ENCODE data around the gene PHLDB2. TPM values are rescaled to one million over a fixed set of nuclear protein-coding genes. Genes with fewer than 3 reads are reported as not detected.

PHLDB2 gene
- total RNA-seq, 1 experiment from 2014 or later, result 143 TPM

- H3K4me2 ChIP-seq (ENCODE audit: low read length), result peak overlapping the region; percentile 38; the same call in 1 of the 2 replicates
- ChIA-PET RAD21 (ENCODE audit: low non-redundant PET in 1 of 2, low total read pairs in 2 of 2, uncharacterized antibody in 2 of 2, unreplicated experiment in 2 of 2) (no interaction called here), POLR2A (interaction anchor here (0.9 to 2.2 kb wide), 6 partner anchors 9 to 69 kb away, joined by 3 to 12 read pairs (median 8); partner anchors contain the start of gene ABHD10), CTCF (interaction anchor here (1.1 to 1.3 kb wide), 2 partner anchors 16 to 49 kb away, joined by 3 to 5 read pairs; partner anchors contain the start of gene ABHD10)
- peak overlapping the region; percentile 96 for H3K27ac ChIP-seq (ENCODE audit: low read depth, low read length)
- BruUV-seq (replicated peaks), result no TSS peak
- no peak overlapping the region for H2AFZ ChIP-seq (ENCODE audit: low read depth, low read length, poor library complexity, severe bottlenecking)
- ATAC-seq (peak; percentile 57), DNase-seq (ENCODE audit: low read depth, low spot score) (no peak)
- H3K9ac ChIP-seq (ENCODE audit: low read length), result peak overlapping the region; percentile 41
- H3K9me2 ChIP-seq (ENCODE audit: insufficient read depth), result no peaks in the 10 kb centered on the region
- peaks cover 93% of the 10 kb centered on the region for H3K79me2 ChIP-seq (ENCODE audit: insufficient read depth, low read length)
- H3K27me3 ChIP-seq (ENCODE audit: insufficient read depth, low read length), result no peaks in the 10 kb centered on the region
- H3K9me3 ChIP-seq (ENCODE audit: control insufficient read depth in 1 of 2, insufficient read depth in 1 of 2, low read depth in 1 of 2, low read length in 2 of 2), result no peaks in the 10 kb centered on the region
- no peaks in the 10 kb centered on the region for H4K20me1 ChIP-seq (ENCODE audit: insufficient read depth)
- TF ChIP-seq MAX (IDR thresholded peaks at IDR 0.05) (no peak), CBX3 (IDR thresholded peaks at IDR 0.05; ENCODE audit: low read depth) (no peak), ELF1 (IDR thresholded peaks at IDR 0.05; ENCODE audit: borderline replicate concordance, low read depth) (no peak), TCF7L2 (IDR thresholded peaks at IDR 0.05; ENCODE audit: borderline replicate concordance, extremely low read depth, insufficient read depth, insufficient read length) (peak; percentile 94), JUND (IDR thresholded peaks at IDR 0.05) (no peak), POLR2A (IDR thresholded peaks at IDR 0.05; ENCODE audit: borderline replicate concordance, extremely low read depth, insufficient read depth, insufficient read length) (peak; percentile 30), ZNF274 (IDR thresholded peaks at IDR 0.05; ENCODE audit: low read depth, low read length) (no peak), POLR2AphosphoS5 (IDR thresholded peaks at IDR 0.05; ENCODE audit: low read depth, low read length) (peak; percentile 16; the same call in 1 of the 2 replicates), SRF (IDR thresholded peaks at IDR 0.05; ENCODE audit: low read depth) (no peak)
- H3K4me3 ChIP-seq (replicated peaks in 1 of 2; ENCODE audit: low read depth in 1 of 2, low read length in 2 of 2), result no peak overlapping the region
- H3K36me3 ChIP-seq (ENCODE audit: control insufficient read depth in 1 of 2, insufficient read depth in 2 of 2, low read length in 2 of 2), result peaks cover 0 to 46% of the 10 kb centered on the region in 2 experiments; a peak in 1 of 4 replicates
- peaks cover 74 to 98% of the 10 kb centered on the region in 2 experiments for H3K4me1 ChIP-seq (ENCODE audit: control insufficient read depth in 1 of 2, insufficient read depth in 2 of 2, low read length in 2 of 2)
- intact Hi-C loops (cut with micrococcal nuclease), result no loop called here
Observed at GRCh38 chr3:111929484-111929883, 70.4 kb downstream of the PHLDB2 start.

- DNase-seq (ENCODE audit: low read depth, low spot score) (no peak), ATAC-seq (no peak)
- Histone ChIP-seq H3K36me3 (ENCODE audit: control insufficient read depth in 1 of 2, insufficient read depth in 2 of 2, low read length in 2 of 2) (peaks cover 0 to 33% of the 10 kb centered on the region in 2 experiments; a peak in 1 of 4 replicates), H2AFZ (ENCODE audit: low read depth, low read length, poor library complexity, severe bottlenecking) (no peak overlapping the region), H3K9me2 (ENCODE audit: insufficient read depth) (no peaks in the 10 kb centered on the region), H3K4me2 (ENCODE audit: low read length) (peak overlapping the region; percentile 3; the same call in 1 of the 2 replicates), H3K4me1 (ENCODE audit: control insufficient read depth in 1 of 2, insufficient read depth in 2 of 2, low read length in 2 of 2) (peaks cover 82 to 98% of the 10 kb centered on the region in 2 experiments), H3K9me3 (ENCODE audit: control insufficient read depth in 1 of 2, insufficient read depth in 1 of 2, low read depth in 1 of 2, low read length in 2 of 2) (no peaks in the 10 kb centered on the region), H3K4me3 (replicated peaks in 1 of 2; ENCODE audit: low read depth in 1 of 2, low read length in 2 of 2) (no peak overlapping the region), H3K9ac (ENCODE audit: low read length) (peak overlapping the region; percentile 48), H3K27ac (ENCODE audit: low read depth, low read length) (peak overlapping the region; percentile 96), H3K27me3 (ENCODE audit: insufficient read depth, low read length) (no peaks in the 10 kb centered on the region), H3K79me2 (ENCODE audit: insufficient read depth, low read length) (peaks cover 69% of the 10 kb centered on the region), H4K20me1 (ENCODE audit: insufficient read depth) (no peaks in the 10 kb centered on the region)
- POLR2A ChIA-PET, result interaction anchor here (0.5 to 3.8 kb wide), 12 partner anchors 10 to 52 kb away, joined by 3 to 26 read pairs (median 4); partner anchors contain the start of gene ABHD10
- RAD21 ChIA-PET (ENCODE audit: low non-redundant PET in 1 of 2, low total read pairs in 2 of 2, uncharacterized antibody in 2 of 2, unreplicated experiment in 2 of 2), result interaction anchor here in 1 of 2 experiments (0.8 kb wide), 1 partner anchor 15 kb away, joined by 3 read pairs; no protein-coding TSS in a partner anchor
- TF ChIP-seq SRF (IDR thresholded peaks at IDR 0.05; ENCODE audit: low read depth) (no peak), ZNF274 (IDR thresholded peaks at IDR 0.05; ENCODE audit: low read depth, low read length) (no peak), TCF7L2 (IDR thresholded peaks at IDR 0.05; ENCODE audit: borderline replicate concordance, extremely low read depth, insufficient read depth, insufficient read length) (peak; percentile 92), CEBPB (IDR thresholded peaks at IDR 0.05; ENCODE audit: low read depth) (0 out of 2 replicates have a peak, but pooled peaks have one; percentile 9), MAX (IDR thresholded peaks at IDR 0.05) (no peak), POLR2AphosphoS5 (IDR thresholded peaks at IDR 0.05; ENCODE audit: low read depth, low read length) (0 out of 2 replicates have a peak, but pooled peaks have one; percentile 25), ELF1 (IDR thresholded peaks at IDR 0.05; ENCODE audit: borderline replicate concordance, low read depth) (peak; percentile 7; the same call in 1 of the 2 replicates), FOSL1 (IDR thresholded peaks at IDR 0.05; ENCODE audit: low read depth) (no peak), EGR1 (IDR thresholded peaks at IDR 0.05; ENCODE audit: low read depth) (no peak), SIN3A (IDR thresholded peaks at IDR 0.05; ENCODE audit: low read depth) (peak; percentile 36; the same call in 1 of the 2 replicates), EZH2 (IDR thresholded peaks at IDR 0.05) (no peak), JUND (IDR thresholded peaks at IDR 0.05) (0 out of 2 replicates have a peak, but pooled peaks have one; percentile 39), SP1 (IDR thresholded peaks at IDR 0.05; ENCODE audit: low read depth) (peak; percentile 58; the same call in 1 of the 2 replicates)
- intact Hi-C loops (cut with micrococcal nuclease), result no loop called here
- no TSS peak for BruUV-seq (replicated peaks)
- CTCF ChIA-PET, result interaction anchor here (0.8 to 3.5 kb wide), 3 partner anchors 37 to 81 kb away, joined by 3 to 12 read pairs (median 4); no protein-coding TSS in a partner anchor
Observed at GRCh38 chr3:111932946-111933345, 73.9 kb downstream of the PHLDB2 start.
